GM23338 (cell line): ENCODE results near the gene VBP1. TPM values are rescaled to one million over a fixed set of nuclear protein-coding genes. Genes with fewer than 3 reads are reported as not detected.

Experiments used
- ATAC-seq: fragments of 200-7000 bp; cut with Tn5 transposase; 3 replicates; pipeline ENCODE4 v1.9.1; 2020
- DNase-seq: peaks from one replicate; pipeline ENCODE4 v3.0.0-alpha.2; 2015; ENCODE audit warnings: low spot score
- H2AFZ ChIP-seq: fragments of 200-600 bp; sonication (generic); 2 replicates; pipeline ENCODE4 v1.8.0; 2016; ENCODE audit warnings: antibody characterized with exemption, mild to moderate bottlenecking, moderate library complexity
- H3F3A ChIP-seq: fragments of 200-600 bp; sonication (generic); replicated peaks from 2 replicates; pipeline ENCODE4 v1.8.0; 2017; ENCODE audit warnings: antibody characterized with exemption, mixed run types, low read depth
- H3K27ac ChIP-seq: fragments of 200-600 bp; sonication (generic); 2 replicates; pipeline ENCODE4 v1.6.1; 2016; ENCODE audit warnings: low read depth
- H3K27me3 ChIP-seq: fragments of 200-600 bp; sonication (generic); 2 replicates; pipeline ENCODE4 v1.8.0; 2016; ENCODE audit warnings: mild to moderate bottlenecking, mixed run types, moderate library complexity; ENCODE audit not compliant: insufficient read depth
- H3K36me3 ChIP-seq: fragments of 200-600 bp; sonication (generic); 2 replicates; pipeline ENCODE4 v1.8.0; 2016; ENCODE audit warnings: mild to moderate bottlenecking; ENCODE audit not compliant: insufficient read depth
- H3K4me1 ChIP-seq: fragments of 200-600 bp; sonication (generic); 2 replicates; pipeline ENCODE4 v1.8.0; 2016; ENCODE audit warnings: mild to moderate bottlenecking, moderate library complexity; ENCODE audit not compliant: insufficient read depth
- H3K4me2 ChIP-seq: fragments of 200-600 bp; sonication (generic); 2 replicates; pipeline ENCODE4 v1.7.1; 2017; ENCODE audit warnings: mixed run types
- H3K4me3 ChIP-seq: fragments of 200-600 bp; sonication (generic); 2 replicates; pipeline ENCODE4 v1.6.1; 2016; ENCODE audit warnings: mixed run types
- H3K79me2 ChIP-seq: fragments of 200-600 bp; sonication (generic); replicated peaks from 2 replicates; pipeline ENCODE4 v1.8.0; 2017; ENCODE audit warnings: mild to moderate bottlenecking; ENCODE audit not compliant: insufficient read depth
- H3K9me2 ChIP-seq: fragments of 200-600 bp; sonication (generic); 2 replicates; pipeline ENCODE4 v1.8.0; 2017; ENCODE audit not compliant: insufficient read depth
- H4K20me1 ChIP-seq: fragments of 200-600 bp; sonication (generic); replicated peaks from 2 replicates; pipeline ENCODE4 v1.8.0; 2017; ENCODE audit warnings: mild to moderate bottlenecking; ENCODE audit not compliant: insufficient read depth
- H3K27ac Mint-ChIP-seq: 2 replicates; pipeline ENCODE4 v1.8.0; 2020; ENCODE audit warnings: inconsistent platforms, mild to moderate bottlenecking, moderate library complexity, mixed read lengths
- H3K27me3 Mint-ChIP-seq: 3 replicates; pipeline ENCODE4 v1.8.0; 2022; ENCODE audit warnings: low read depth, mild to moderate bottlenecking, moderate library complexity, mixed read lengths, inconsistent platforms; ENCODE audit not compliant: insufficient read depth, poor library complexity
- H3K36me3 Mint-ChIP-seq: 3 replicates; pipeline ENCODE4 v1.8.0; 2021; ENCODE audit warnings: low read depth, mild to moderate bottlenecking, inconsistent platforms, moderate library complexity, mixed read lengths
- H3K4me1 Mint-ChIP-seq: 3 replicates; pipeline ENCODE4 v1.8.0; 2020; ENCODE audit warnings: mild to moderate bottlenecking, inconsistent platforms, mixed read lengths
- H3K4me3 Mint-ChIP-seq: 3 replicates; pipeline ENCODE4 v1.8.0; 2021; ENCODE audit warnings: moderate library complexity, mild to moderate bottlenecking, inconsistent platforms, mixed read lengths
- H3K9me3 Mint-ChIP-seq: 3 replicates; pipeline ENCODE4 v1.8.0; 2020; ENCODE audit warnings: moderate library complexity, mild to moderate bottlenecking, inconsistent platforms, mixed read lengths
- CTCF ChIP-seq, 2 experiments: fragments of 200-600 bp in 1 of 2; sonication (generic) in 1 of 2; conservative IDR thresholded peaks; 2 replicates each; pipeline versions ENCODE4 v1.5.1 to v1.6.1; 2016 to 2017; ENCODE audit warnings: antibody characterized with exemption in 2 of 2, low read depth in 2 of 2, mild to moderate bottlenecking in 2 of 2, moderate library complexity in 1 of 2
- ETS1 ChIP-seq: IDR thresholded peaks from 2 replicates; pipeline ENCODE4 v1.6.1; 2016; ENCODE audit warnings: antibody characterized with exemption
- EZH2 ChIP-seq: fragments of 200-600 bp; sonication (generic); IDR thresholded peaks from one replicate; pipeline ENCODE4 v1.8.0; 2017; ENCODE audit warnings: antibody characterized with exemption, mild to moderate bottlenecking, low read depth; ENCODE audit not compliant: unreplicated experiment
- EZH2phosphoT487 ChIP-seq: fragments of 200-600 bp; sonication (generic); IDR thresholded peaks from one replicate; pipeline ENCODE4 v1.8.1; 2018; ENCODE audit warnings: antibody characterized with exemption; ENCODE audit not compliant: unreplicated experiment
- JUNB ChIP-seq: IDR thresholded peaks from one replicate; pipeline ENCODE4 v1.6.1; 2016; ENCODE audit warnings: antibody characterized with exemption; ENCODE audit not compliant: unreplicated experiment
- NANOG ChIP-seq: IDR thresholded peaks from 2 replicates; pipeline ENCODE4 v1.6.1; 2016; ENCODE audit warnings: antibody characterized with exemption, borderline replicate concordance
- REST ChIP-seq: IDR thresholded peaks from one replicate; pipeline ENCODE4 v1.6.1; 2018; ENCODE audit warnings: antibody characterized with exemption; ENCODE audit not compliant: unreplicated experiment
- STAT1 ChIP-seq: IDR thresholded peaks from one replicate; pipeline ENCODE4 v1.6.1; 2016; ENCODE audit warnings: antibody characterized with exemption; ENCODE audit not compliant: unreplicated experiment
- ZNF114 ChIP-seq: fragments of 250-450 bp; sonication (Bioruptor Pico); IDR thresholded peaks from 2 replicates; pipeline ENCODE4 v1.5.0; 2020; ENCODE audit warnings: mild to moderate bottlenecking, moderate library complexity
- ZNF462 ChIP-seq: fragments of 250-450 bp; sonication (Bioruptor Pico); IDR thresholded peaks from 2 replicates; pipeline ENCODE4 v1.5.0; 2020; ENCODE audit warnings: mild to moderate bottlenecking, moderate library complexity
- polyA plus RNA-seq: library from polyadenylated mRNA; unstranded; fragments of >200 nt; fragmentation: Nextera tagmentation; extraction: Ambion mirVana; gene quantifications from 2 replicates; pipeline ENCODE4 v1.2.1, GENCODE V29; 2016
- total RNA-seq: library from RNA; depleted of rRNA; stranded (reverse); fragments of >200 nt; shearing (Covaris generic); gene quantifications from 2 replicates; pipeline ENCODE4 v1.2.3, GENCODE V29; 2014

Gene VBP1
- total and polyA plus RNA-seq, 2 experiments from 2014 or later: 62.5 to 84.4 TPM

GRCh38 chrX:155279873-155280272, 63.6 kb downstream of the VBP1 start:
- TF ChIP-seq ETS1 (no peak), JUNB (no peak), EZH2 (no peak), NANOG (no peak), ZNF462 (CRISPR knock-in tag) (no peak), CTCF (conservative IDR thresholded peaks at IDR 0.05; ENCODE audit: low read depth in 2 of 2) (no peak), ZNF114 (CRISPR knock-in tag) (no peak), EZH2phosphoT487 (no peak), STAT1 (no peak), REST (no peak)
- Mint-ChIP-seq H3K27ac (no peak overlapping the region), H3K36me3 (no peaks in the 10 kb centered on the region), H3K4me1 (no peaks in the 10 kb centered on the region), H3K27me3 (no peaks in the 10 kb centered on the region), H3K9me3 (no peaks in the 10 kb centered on the region), H3K4me3 (no peak overlapping the region)
- no peak for ATAC-seq
- no peak overlapping the region for H3K4me2 ChIP-seq
- H3K27me3 ChIP-seq: no peaks in the 10 kb centered on the region
- no peaks in the 10 kb centered on the region for H3F3A ChIP-seq
- H3K9me2 ChIP-seq: no peaks in the 10 kb centered on the region
- no peak overlapping the region for H2AFZ ChIP-seq
- no peaks in the 10 kb centered on the region for H3K36me3 ChIP-seq
- H4K20me1 ChIP-seq: no peaks in the 10 kb centered on the region
- H3K4me1 ChIP-seq: no peaks in the 10 kb centered on the region
- H3K79me2 ChIP-seq: no peaks in the 10 kb centered on the region
- no peak for DNase-seq
- H3K27ac ChIP-seq: no peak overlapping the region
- no peak overlapping the region for H3K4me3 ChIP-seq
